Measurements from ENCODE around the gene CCDC120.
A peak's percentile ranks its signal among the peaks of the same experiment; 100 is the strongest.

Gene CCDC120

DNA sequence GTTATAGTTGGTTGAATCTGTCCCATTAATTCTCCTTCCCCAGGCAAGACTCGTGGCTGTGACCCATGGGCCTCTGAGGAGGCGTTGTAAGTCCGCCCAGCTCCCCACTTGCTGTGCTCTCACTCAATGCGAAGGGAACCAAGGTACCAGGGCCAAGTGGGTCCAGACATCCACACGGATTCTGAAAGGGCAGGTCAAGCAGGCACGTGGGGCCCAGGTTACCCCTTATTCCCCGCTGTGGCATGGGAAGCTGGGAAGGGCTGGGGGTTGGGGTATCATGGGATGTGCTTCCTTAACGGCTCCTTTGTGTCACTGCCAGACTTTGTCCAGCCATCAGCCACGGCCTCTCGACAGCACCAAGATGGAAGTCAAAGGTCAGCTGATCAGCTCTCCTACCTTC, 3.1 kb downstream of the CCDC120 start:
- DNase-seq (ENCODE audit: low spot score): no peak
- FAIRE-seq: no peak

- FAIRE-seq (no peak), DNase-seq (ENCODE audit: low spot score) (no peak)
Observed at GRCh38 chrX:49063715-49064114, 4.9 kb downstream of the CCDC120 start.

DNA sequence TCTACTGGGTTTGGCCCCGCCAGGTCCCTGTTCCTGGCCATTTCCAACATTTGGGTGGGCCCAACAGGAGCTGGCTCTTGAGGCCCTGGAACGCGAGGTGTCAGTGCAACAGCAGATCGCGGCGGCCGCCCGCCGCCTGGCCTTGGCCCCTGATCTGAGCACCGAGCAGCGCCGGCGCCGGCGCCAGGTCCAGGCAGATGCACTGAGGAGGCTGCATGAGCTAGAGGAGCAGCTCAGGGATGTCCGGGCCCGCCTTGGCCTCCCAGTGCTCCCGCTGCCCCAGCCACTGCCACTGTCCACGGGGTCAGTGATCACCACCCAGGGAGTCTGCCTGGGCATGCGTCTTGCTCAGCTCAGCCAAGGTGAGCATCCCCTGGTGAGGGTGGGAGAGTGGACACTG, 5.5 kb downstream of the CCDC120 start:
- FAIRE-seq (no peak), DNase-seq (ENCODE audit: low spot score) (no peak)

DNA sequence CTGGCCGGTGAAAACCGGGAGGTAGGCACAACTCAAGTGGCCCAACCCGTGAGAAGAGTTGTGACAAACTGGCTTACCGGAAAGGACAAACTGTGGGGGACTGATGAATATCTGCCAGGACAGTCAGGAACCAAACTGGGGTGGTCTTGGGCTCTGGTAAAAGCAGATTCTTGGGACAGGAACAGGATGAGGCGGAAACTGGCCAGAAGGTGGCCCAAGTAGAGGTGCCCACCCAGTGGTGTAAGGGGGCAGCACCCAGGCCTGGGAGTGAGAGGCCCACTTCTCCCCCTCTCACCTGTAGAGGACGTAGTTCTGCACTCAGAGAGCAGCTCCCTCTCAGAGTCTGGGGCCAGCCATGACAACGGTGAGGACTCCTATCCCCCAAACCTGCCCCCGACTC, 5.9 kb downstream of the CCDC120 start:
- FAIRE-seq (no peak), DNase-seq (ENCODE audit: low spot score) (no peak)

- no peak for DNase-seq (ENCODE audit: low spot score)
- FAIRE-seq: no peak
Observed at GRCh38 chrX:49066278-49066677, 7.5 kb downstream of the CCDC120 start.

DNA sequence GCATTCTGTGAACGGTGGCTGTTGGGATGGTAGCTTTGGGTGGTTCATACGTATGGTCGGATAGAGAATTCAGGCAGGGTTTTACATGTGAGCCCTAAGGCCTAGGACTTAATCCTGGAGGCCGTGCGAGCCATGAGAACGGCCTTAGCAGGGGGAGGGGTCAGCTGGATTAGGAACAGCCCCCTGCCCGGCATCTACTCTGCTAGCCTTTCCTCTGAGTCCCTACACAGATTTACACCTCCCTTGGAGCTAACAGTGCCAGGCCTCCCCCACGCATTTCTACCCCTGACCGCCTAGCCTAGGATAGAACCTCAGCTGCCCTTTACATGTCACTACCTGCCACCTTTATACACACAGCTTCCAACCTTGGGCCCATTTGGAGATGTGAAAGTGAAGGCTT, 7.9 kb downstream of the CCDC120 start:
- DNase-seq (ENCODE audit: low spot score) (no peak), FAIRE-seq (no peak)

- DNase-seq (ENCODE audit: low spot score) (no peak), FAIRE-seq (no peak)
Observed at GRCh38 chrX:49067285-49068120, 8.7 kb downstream of the CCDC120 start.

DNA sequence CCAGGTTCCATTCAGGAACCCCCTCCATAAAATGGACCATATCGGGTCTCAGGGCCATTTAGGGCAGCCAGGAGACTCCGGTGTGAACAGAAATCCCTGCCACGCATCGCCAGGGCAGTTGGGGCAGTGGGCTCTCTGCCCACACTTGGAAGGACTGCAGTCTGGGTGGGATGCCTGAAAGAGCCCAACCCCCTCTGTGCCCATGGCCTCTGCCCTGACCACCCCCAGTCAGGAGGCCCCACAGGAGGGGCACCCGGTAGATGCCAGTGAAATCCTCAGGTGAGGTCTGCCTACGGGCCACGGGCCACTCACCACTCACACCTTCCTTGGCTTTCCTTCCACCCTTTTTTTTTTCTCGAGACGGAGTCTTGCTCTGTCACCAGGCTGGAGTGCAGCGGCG, 10.2 kb downstream of the CCDC120 start:
- no peak for FAIRE-seq

GRCh38 chrX:49070988-49071387, 12.2 kb downstream of the CCDC120 start:
- no peak for DNase-seq (ENCODE audit: low spot score)
- FAIRE-seq: no peak

More for the DNA sequence above, 10.2 kb downstream of the CCDC120 start:
- no peak for DNase-seq (ENCODE audit: low spot score)

- no peak for DNase-seq (ENCODE audit: low spot score)
- no peak for FAIRE-seq
Observed at GRCh38 chrX:49071877-49072711, 13.3 kb downstream of the CCDC120 start.

DNA sequence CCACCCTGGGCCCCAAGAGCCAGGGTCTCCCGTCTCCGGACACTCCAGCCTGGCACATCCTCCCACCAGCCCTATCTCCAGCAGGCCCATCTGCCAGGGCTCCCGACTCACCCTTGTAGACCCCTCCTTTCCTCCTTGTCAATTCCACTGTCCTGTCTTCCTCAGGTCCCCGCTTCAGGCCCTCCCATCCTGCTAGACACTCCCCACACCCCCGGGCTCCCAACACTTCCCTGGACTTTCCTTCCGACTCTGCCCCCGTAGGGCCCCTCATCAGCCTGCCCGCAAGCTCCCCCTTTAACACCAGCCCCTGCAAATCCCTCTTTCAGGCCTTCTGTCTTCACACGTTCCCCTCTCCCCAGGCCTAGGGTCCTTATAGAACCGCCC, 13.9 kb downstream of the CCDC120 start:
- FAIRE-seq: no peak
- DNase-seq (ENCODE audit: low spot score): no peak

- FAIRE-seq (peak; percentile 73), DNase-seq (ENCODE audit: low spot score) (peak; percentile 65)
Observed at GRCh38 chrX:49073601-49074575, 15.1 kb downstream of the CCDC120 start, which contains the start of gene PRAF2. Gene PRAF2 (minus strand): TSS chrX:49074002. CDS start chrX:49073987, 15 bp downstream.

DNA sequence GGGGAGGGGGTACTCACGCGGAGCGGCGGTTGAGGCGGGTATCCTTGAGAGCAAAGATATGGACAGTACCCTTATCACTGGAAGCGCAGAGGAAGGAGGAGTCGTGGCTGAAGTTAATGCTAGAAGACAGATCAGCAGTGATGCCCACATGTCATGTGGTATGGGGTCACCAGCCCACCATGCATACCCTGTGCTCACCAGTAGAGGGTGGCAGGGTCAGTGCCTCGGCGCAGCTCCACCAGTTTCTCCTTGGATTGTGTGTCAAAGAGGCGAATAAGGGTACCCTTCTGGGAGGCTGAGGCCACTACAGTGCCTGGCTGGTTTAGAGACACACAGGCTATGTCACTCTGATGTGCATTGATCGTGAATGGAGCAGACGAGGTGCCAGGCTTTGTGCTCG, 16.5 kb downstream of the CCDC120 start:
- FAIRE-seq: no peak
- no peak for DNase-seq (ENCODE audit: low spot score)

DNA sequence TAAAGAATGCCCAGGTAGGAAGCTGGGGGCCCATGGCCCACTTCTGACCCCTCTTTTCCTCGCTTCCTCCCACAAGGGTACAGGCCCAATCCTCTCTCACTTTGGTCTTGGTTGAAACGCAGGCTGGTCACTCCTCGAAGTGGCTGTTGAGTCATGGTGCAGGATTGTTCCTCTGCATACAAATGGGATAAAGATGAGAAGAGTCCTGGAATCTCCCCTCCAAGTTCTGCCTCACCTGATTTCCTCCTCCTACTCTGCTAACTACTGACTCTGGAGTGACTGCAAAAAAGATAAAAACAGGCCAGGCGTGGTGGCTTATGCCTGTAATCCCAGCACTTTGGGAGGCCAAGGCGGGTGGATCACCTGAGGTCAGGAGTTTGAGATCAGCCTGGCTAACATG, 19.1 kb downstream of the CCDC120 start:
- FAIRE-seq: no peak
- no peak for DNase-seq (ENCODE audit: low spot score)

DNA sequence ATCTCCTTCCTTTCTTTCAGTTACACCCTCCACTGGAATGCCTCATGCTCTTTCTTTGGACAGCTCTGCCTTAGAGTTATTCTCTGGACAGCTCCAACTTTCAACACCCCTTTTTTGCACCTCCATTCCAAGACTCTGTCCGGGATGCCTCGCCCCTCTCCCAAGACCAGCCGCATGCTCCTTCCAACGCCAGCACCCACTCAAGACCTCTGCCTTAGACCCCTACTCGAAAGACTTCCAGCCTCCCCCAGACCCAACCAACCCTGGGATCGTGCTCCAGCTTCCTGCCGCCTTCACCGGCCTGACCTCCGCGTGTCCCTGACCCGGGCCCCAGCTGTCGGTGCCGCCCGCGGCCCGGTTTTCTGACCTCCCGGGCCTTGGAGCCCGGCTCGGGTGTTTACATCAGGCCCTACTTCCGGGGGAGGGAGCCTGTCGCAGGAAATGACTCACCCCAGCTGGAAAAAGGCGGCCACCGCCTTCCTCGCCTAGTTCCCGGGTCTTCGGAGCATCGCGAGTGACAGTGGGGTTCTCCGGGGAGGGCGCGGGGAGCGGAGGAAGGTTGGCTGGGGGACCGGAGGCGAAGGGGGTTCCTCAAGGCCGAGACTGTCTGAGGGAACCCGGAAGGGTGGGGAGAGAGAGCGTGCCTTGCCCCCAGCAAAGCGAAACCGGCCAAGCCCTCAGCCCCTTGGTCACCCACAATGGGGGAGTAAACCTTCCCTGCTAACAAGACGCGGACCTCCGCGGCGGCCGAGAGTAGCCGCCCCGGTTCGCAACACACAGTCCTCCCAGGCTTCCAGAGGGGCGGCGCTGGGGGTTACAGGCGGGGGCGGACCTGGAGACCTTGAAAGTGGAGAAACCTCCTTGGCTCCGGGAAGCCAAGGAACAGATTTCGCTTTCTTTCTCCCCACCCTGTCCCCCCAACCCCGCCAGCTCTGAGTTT, 21.0 kb downstream of the CCDC120 start, which contains the start of gene WDR45:
TSS of gene WDR45 (minus strand) at position 399 of the 940 bp plus-strand sequence. CDS start 1,792 bp downstream, outside the sequence.
- DNase-seq (ENCODE audit: low spot score) (peak; percentile 52), FAIRE-seq (no peak)

DNA sequence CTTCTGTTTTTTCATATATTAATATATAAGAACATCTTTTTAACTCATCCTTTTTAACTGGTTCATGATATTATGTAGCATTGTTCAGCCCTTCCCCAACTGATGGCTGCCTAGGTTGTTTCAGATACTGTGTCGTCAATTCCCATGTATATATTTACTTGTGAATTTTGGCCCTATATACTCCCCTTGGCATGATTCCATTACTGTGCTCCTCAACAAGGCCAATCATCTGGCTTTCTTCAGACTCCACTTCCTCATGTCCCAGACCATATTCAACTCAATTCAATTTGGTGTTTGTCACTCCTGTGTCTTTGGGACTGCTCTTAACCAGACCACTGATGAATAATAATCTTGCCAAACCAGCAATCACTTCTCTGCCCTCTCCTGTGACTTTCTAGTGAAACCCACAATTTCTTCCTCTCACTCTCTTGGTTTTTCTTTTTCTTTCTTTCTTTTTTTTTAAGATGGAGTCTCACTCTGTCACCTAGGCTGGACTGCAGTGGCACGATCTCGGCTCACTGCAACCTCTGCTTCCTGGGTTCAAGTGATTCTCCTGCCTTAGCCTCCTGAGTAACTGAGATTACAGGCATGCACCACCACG, 23.6 kb downstream of the CCDC120 start:
- FAIRE-seq (no peak), DNase-seq (ENCODE audit: low spot score) (no peak)

DNA sequence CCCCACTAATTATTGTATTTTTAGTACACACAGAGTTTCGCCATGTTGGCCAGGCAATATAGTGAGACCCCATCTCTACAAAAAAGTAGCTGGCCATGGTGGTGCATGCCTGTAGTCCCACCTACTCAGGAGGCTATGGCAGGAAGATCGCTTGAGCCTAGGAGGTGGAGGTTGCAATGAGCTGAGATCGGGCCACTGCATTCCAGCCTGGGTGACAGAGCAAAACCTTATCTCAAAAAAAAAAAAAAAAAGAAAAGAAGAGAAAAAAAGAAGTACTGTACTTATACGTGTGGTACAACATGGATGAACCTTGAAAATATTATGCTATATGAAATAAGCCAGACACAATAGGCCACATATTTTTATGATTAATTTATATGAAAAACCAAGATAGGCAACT, 30.8 kb downstream of the CCDC120 start:
- FAIRE-seq (no peak), DNase-seq (ENCODE audit: low spot score) (no peak)

DNA sequence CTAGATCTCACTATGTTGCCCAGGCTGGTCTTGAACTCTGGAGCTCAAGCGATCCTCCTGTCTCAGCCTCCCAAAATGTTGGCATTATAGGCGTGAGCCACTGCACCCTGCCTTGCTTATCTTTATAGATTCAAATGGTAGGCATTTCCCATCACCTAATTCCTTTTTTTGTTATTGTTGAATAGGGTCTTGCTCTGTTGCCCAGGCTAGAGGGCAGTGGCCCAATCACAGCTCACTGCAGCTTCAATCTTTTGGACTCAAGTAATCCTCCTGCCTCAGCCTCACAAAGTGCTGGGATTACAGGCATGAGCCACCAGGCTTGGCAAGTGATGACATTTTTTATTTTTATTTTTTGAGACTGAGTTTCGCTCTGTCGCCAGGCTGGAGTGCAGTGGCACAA, 37.6 kb downstream of the CCDC120 start:
- DNase-seq (ENCODE audit: low spot score) (no peak), FAIRE-seq (no peak)

All from RCC 7860 (cell line).